GM12801 (cell line): ENCODE measurements around the gene MYOG.

Source experiments
- CTCF ChIP-seq: IDR thresholded peaks from one replicate; pipeline ENCODE4 v1.5.1; 2011; ENCODE audit warnings: control low read depth; ENCODE audit not compliant: insufficient read length; ENCODE audit errors: extremely low read depth

MYOG gene

GRCh38 chr1:203035111-203036000 lies 50.5 kb downstream of the MYOG start:
- no peak for TF ChIP-seq CTCF

- no peak for TF ChIP-seq CTCF
Measured at GRCh38 chr1:203034422-203035110, 51.2 kb downstream of the MYOG start.

GRCh38 chr1:203033917-203034316 lies 51.9 kb downstream of the MYOG start:
- no peak for TF ChIP-seq CTCF

- no peak for TF ChIP-seq CTCF
Measured at GRCh38 chr1:203033287-203033686, 52.5 kb downstream of the MYOG start.
